GM12878 (cell line): Measurements from ENCODE around the gene MSL3B. TPM values are rescaled to one million over a fixed set of nuclear protein-coding genes. Genes with fewer than 3 reads are reported as not detected.

ENCODE experiments used
- polyA plus RNA-seq, 11 experiments: library from polyadenylated mRNA; depleted of rRNA in 4 of 11; unstranded in 6 of 11; stranded (reverse) in 5 of 11; fragments of >200 nt; fragmentation: Nextera tagmentation in 4 of 11; fragmentation: Illumina TruSeq in 1 of 11; extraction: Ambion mirVana in 4 of 11; extraction: Trizol in 1 of 11; gene quantifications; 1 replicate in 1 of 11; 2 replicates in 10 of 11; pipeline versions ENCODE4 v1.2.1 to v1.2.3, GENCODE V29; 2011 to 2016; ENCODE audit warnings: inconsistent platforms in 2 of 11, missing spikeins in 2 of 11, low read depth in 1 of 11
- total RNA-seq, 4 experiments: library from RNA; depleted of rRNA in 3 of 4; stranded (reverse); fragments of >200 nt in 3 of 4; fragmentation: Illumina TruSeq in 1 of 4; extraction: Trizol in 1 of 4; gene quantifications; 2 replicates each; pipeline versions ENCODE4 v1.2.1 to v1.2.3, GENCODE V29; 2013 to 2021

The MSL3B gene

Other genes starting within 250 kb of the MSL3B start
Only the 7 nearest of the 12 such genes appear.
- gene UGT1A5, start 155.5 kb downstream of the MSL3B start, total RNA-seq (2014; rRNA removed) = not detected in 2 replicates
- gene UGT1A5, start 155.5 kb downstream of the MSL3B start, total RNA-seq (2014; rRNA removed; fragmentation: Illumina TruSeq; extraction: Trizol) = not detected in 2 replicates
- not detected in 2 replicates for gene UGT1A5, start 155.5 kb downstream of the MSL3B start, total RNA-seq (2021)
- not detected in 2 replicates for gene UGT1A5, start 155.5 kb downstream of the MSL3B start, polyA plus RNA-seq (2011; rRNA removed)
- gene UGT1A5, start 155.5 kb downstream of the MSL3B start, polyA plus RNA-seq (2014; fragmentation: Illumina TruSeq; extraction: Trizol) = not detected in 2 replicates
- gene UGT1A5, start 155.5 kb downstream of the MSL3B start, polyA plus RNA-seq (2014; fragmentation: Nextera tagmentation; extraction: Ambion mirVana) = not detected
- not detected in 2 replicates for gene UGT1A5, start 155.5 kb downstream of the MSL3B start, polyA plus RNA-seq (2014; rRNA removed)
- not detected for gene UGT1A5, start 155.5 kb downstream of the MSL3B start, polyA plus RNA-seq (2016; fragmentation: Nextera tagmentation; extraction: Ambion mirVana)
- gene UGT1A4, start 149.7 kb downstream of the MSL3B start, total RNA-seq (2014; rRNA removed) = not detected in 2 replicates
- not detected in 2 replicates for gene UGT1A4, start 149.7 kb downstream of the MSL3B start, total RNA-seq (2014; rRNA removed; fragmentation: Illumina TruSeq; extraction: Trizol)
- gene UGT1A4, start 149.7 kb downstream of the MSL3B start, total RNA-seq (2021) = 0.21 TPM in 1 of 2 replicates, not detected in the other
- gene UGT1A4, start 149.7 kb downstream of the MSL3B start, polyA plus RNA-seq (2011; rRNA removed) = not detected in 2 replicates
- gene UGT1A4, start 149.7 kb downstream of the MSL3B start, polyA plus RNA-seq (2014; fragmentation: Illumina TruSeq; extraction: Trizol) = not detected in 2 replicates
- gene UGT1A4, start 149.7 kb downstream of the MSL3B start, polyA plus RNA-seq (2014; fragmentation: Nextera tagmentation; extraction: Ambion mirVana) = not detected
- not detected in 2 replicates for gene UGT1A4, start 149.7 kb downstream of the MSL3B start, polyA plus RNA-seq (2014; rRNA removed)
- gene UGT1A4, start 149.7 kb downstream of the MSL3B start, polyA plus RNA-seq (2016; fragmentation: Nextera tagmentation; extraction: Ambion mirVana) = not detected
- not detected in 2 replicates for gene UGT1A3, start 139.3 kb downstream of the MSL3B start, total RNA-seq (2014; rRNA removed)
- not detected in 2 replicates for gene UGT1A3, start 139.3 kb downstream of the MSL3B start, total RNA-seq (2014; rRNA removed; fragmentation: Illumina TruSeq; extraction: Trizol)
- not detected in 2 replicates for gene UGT1A3, start 139.3 kb downstream of the MSL3B start, total RNA-seq (2021)
- not detected in 2 replicates for gene UGT1A3, start 139.3 kb downstream of the MSL3B start, polyA plus RNA-seq (2011; rRNA removed)
- not detected in 2 replicates for gene UGT1A3, start 139.3 kb downstream of the MSL3B start, polyA plus RNA-seq (2014; fragmentation: Illumina TruSeq; extraction: Trizol)
- not detected for gene UGT1A3, start 139.3 kb downstream of the MSL3B start, polyA plus RNA-seq (2014; fragmentation: Nextera tagmentation; extraction: Ambion mirVana)
- gene UGT1A3, start 139.3 kb downstream of the MSL3B start, polyA plus RNA-seq (2014; rRNA removed) = not detected in 2 replicates
- gene UGT1A3, start 139.3 kb downstream of the MSL3B start, polyA plus RNA-seq (2016; fragmentation: Nextera tagmentation; extraction: Ambion mirVana) = not detected
- gene UGT1A1, start 108.1 kb downstream of the MSL3B start, total RNA-seq (2014; rRNA removed) = not detected in 2 replicates
- gene UGT1A1, start 108.1 kb downstream of the MSL3B start, total RNA-seq (2014; rRNA removed; fragmentation: Illumina TruSeq; extraction: Trizol) = not detected in 2 replicates
- not detected in 2 replicates for gene UGT1A1, start 108.1 kb downstream of the MSL3B start, total RNA-seq (2021)
- not detected in 2 replicates for gene UGT1A1, start 108.1 kb downstream of the MSL3B start, polyA plus RNA-seq (2011; rRNA removed)
- not detected in 2 replicates for gene UGT1A1, start 108.1 kb downstream of the MSL3B start, polyA plus RNA-seq (2014; fragmentation: Illumina TruSeq; extraction: Trizol)
- gene UGT1A1, start 108.1 kb downstream of the MSL3B start, polyA plus RNA-seq (2014; fragmentation: Nextera tagmentation; extraction: Ambion mirVana) = not detected
- not detected in 2 replicates for gene UGT1A1, start 108.1 kb downstream of the MSL3B start, polyA plus RNA-seq (2014; rRNA removed)
- gene UGT1A1, start 108.1 kb downstream of the MSL3B start, polyA plus RNA-seq (2016; fragmentation: Nextera tagmentation; extraction: Ambion mirVana) = not detected
- gene MROH2A, start 90.1 kb downstream of the MSL3B start, total RNA-seq (2014; rRNA removed) = not detected in 2 replicates
- gene MROH2A, start 90.1 kb downstream of the MSL3B start, total RNA-seq (2014; rRNA removed; fragmentation: Illumina TruSeq; extraction: Trizol) = not detected in 2 replicates
- not detected in 2 replicates for gene MROH2A, start 90.1 kb downstream of the MSL3B start, total RNA-seq (2021)
- gene MROH2A, start 90.1 kb downstream of the MSL3B start, polyA plus RNA-seq (2011; rRNA removed) = not detected in 2 replicates
- gene MROH2A, start 90.1 kb downstream of the MSL3B start, polyA plus RNA-seq (2014; fragmentation: Illumina TruSeq; extraction: Trizol) = not detected in 2 replicates
- not detected for gene MROH2A, start 90.1 kb downstream of the MSL3B start, polyA plus RNA-seq (2014; fragmentation: Nextera tagmentation; extraction: Ambion mirVana)
- not detected in 2 replicates for gene MROH2A, start 90.1 kb downstream of the MSL3B start, polyA plus RNA-seq (2014; rRNA removed)
- not detected for gene MROH2A, start 90.1 kb downstream of the MSL3B start, polyA plus RNA-seq (2016; fragmentation: Nextera tagmentation; extraction: Ambion mirVana)
- gene HJURP, start 13.9 kb downstream of the MSL3B start, total RNA-seq (2014; rRNA removed) = 27.0 and 28.9 TPM in 2 replicates
- 35.3 and 35.4 TPM in 2 replicates for gene HJURP, start 13.9 kb downstream of the MSL3B start, total RNA-seq (2014; rRNA removed; fragmentation: Illumina TruSeq; extraction: Trizol)
- gene HJURP, start 13.9 kb downstream of the MSL3B start, total RNA-seq (2021) = 45.6 and 49.6 TPM in 2 replicates
- 57.4 and 68.9 TPM in 2 replicates for gene HJURP, start 13.9 kb downstream of the MSL3B start, polyA plus RNA-seq (2011; rRNA removed)
- 45.2 and 49.7 TPM in 2 replicates for gene HJURP, start 13.9 kb downstream of the MSL3B start, polyA plus RNA-seq (2014; fragmentation: Illumina TruSeq; extraction: Trizol)
- gene HJURP, start 13.9 kb downstream of the MSL3B start, polyA plus RNA-seq (2014; fragmentation: Nextera tagmentation; extraction: Ambion mirVana) = 10 to 100 TPM; 12.7 to 12.9 TPM
- 43.6 and 43.7 TPM in 2 replicates for gene HJURP, start 13.9 kb downstream of the MSL3B start, polyA plus RNA-seq (2014; rRNA removed)
- 10 to 100 TPM; 52.4 to 63.1 TPM for gene HJURP, start 13.9 kb downstream of the MSL3B start, polyA plus RNA-seq (2016; fragmentation: Nextera tagmentation; extraction: Ambion mirVana)
- not detected in 2 replicates for gene TRPM8, start 49.0 kb upstream of the MSL3B start, total RNA-seq (2014; rRNA removed)
- gene TRPM8, start 49.0 kb upstream of the MSL3B start, total RNA-seq (2014; rRNA removed; fragmentation: Illumina TruSeq; extraction: Trizol) = not detected in 2 replicates
- not detected in 2 replicates for gene TRPM8, start 49.0 kb upstream of the MSL3B start, total RNA-seq (2021)
- 3.9 and 5.5 TPM in 2 replicates for gene TRPM8, start 49.0 kb upstream of the MSL3B start, polyA plus RNA-seq (2011; rRNA removed)
- gene TRPM8, start 49.0 kb upstream of the MSL3B start, polyA plus RNA-seq (2014; fragmentation: Illumina TruSeq; extraction: Trizol) = not detected in 2 replicates
- gene TRPM8, start 49.0 kb upstream of the MSL3B start, polyA plus RNA-seq (2014; fragmentation: Nextera tagmentation; extraction: Ambion mirVana) = not detected
- 0.04 TPM in 1 of 2 replicates, not detected in the other for gene TRPM8, start 49.0 kb upstream of the MSL3B start, polyA plus RNA-seq (2014; rRNA removed)
- not detected for gene TRPM8, start 49.0 kb upstream of the MSL3B start, polyA plus RNA-seq (2016; fragmentation: Nextera tagmentation; extraction: Ambion mirVana)